Esophagus (tissue), 2 donors: ENCODE data around the gene IL1RL1. TPM values are rescaled to one million over a fixed set of nuclear protein-coding genes. Genes with fewer than 3 reads are reported as not detected.

Experiments used
- H3K27ac ChIP-seq, 2 donors: one replicate each; pipeline ENCODE4 v1.5.1; 2013; ENCODE audit warnings: low read depth in 2 of 2, mild to moderate bottlenecking in 2 of 2, inconsistent platforms in 1 of 2, low read length in 1 of 2, moderate library complexity in 1 of 2
- H3K27me3 ChIP-seq, 2 donors: one replicate each; pipeline ENCODE4 v1.6.1; 2013; ENCODE audit warnings: low read length in 2 of 2, control low read depth in 1 of 2, mild to moderate bottlenecking in 1 of 2; ENCODE audit not compliant: insufficient read depth in 2 of 2, control insufficient read depth in 1 of 2
- H3K36me3 ChIP-seq, 2 donors: one replicate each; pipeline ENCODE4 v1.6.1; 2013; ENCODE audit warnings: low read length in 1 of 2; ENCODE audit not compliant: control insufficient read depth in 2 of 2, insufficient read depth in 2 of 2
- H3K4me1 ChIP-seq, 2 donors: one replicate each; pipeline ENCODE4 v1.6.1; 2013; ENCODE audit warnings: low read length in 1 of 2; ENCODE audit not compliant: control insufficient read depth in 2 of 2, insufficient read depth in 2 of 2
- H3K4me3 ChIP-seq, 2 donors: one replicate each; pipeline ENCODE4 v1.5.1; 2013; ENCODE audit warnings: low read length in 2 of 2, mild to moderate bottlenecking in 2 of 2, low read depth in 1 of 2, moderate library complexity in 1 of 2
- H3K9me3 ChIP-seq, 2 donors: one replicate each; pipeline ENCODE4 v1.6.1; 2013; ENCODE audit warnings: mild to moderate bottlenecking in 2 of 2, low read depth in 1 of 2, low read length in 1 of 2, moderate library complexity in 1 of 2; ENCODE audit not compliant: control insufficient read depth in 2 of 2, insufficient read depth in 1 of 2
- WGBS, 2 donors: extraction: QIAGEN DNeasy Blood & Tissue Kit; methylation state at CpG; one replicate each; pipeline ENCODE4 v1.1.7; 2013; 5-methylcytosine and 5-hydroxymethylcytosine counted together
- polyA plus RNA-seq, 2 donors: library from polyadenylated mRNA; stranded (reverse); fragments of 200-250 nt; gene quantifications; one replicate each; pipeline ENCODE4 v1.2.3, GENCODE V29; 2013
- donor health status: healthy with polysubstance abuse.
- donor health status: Bipolar disorder and iron deficiency.

The IL1RL1 gene
- polyA plus RNA-seq, 2 donors: 0.18 to 0.44 TPM

DNA sequence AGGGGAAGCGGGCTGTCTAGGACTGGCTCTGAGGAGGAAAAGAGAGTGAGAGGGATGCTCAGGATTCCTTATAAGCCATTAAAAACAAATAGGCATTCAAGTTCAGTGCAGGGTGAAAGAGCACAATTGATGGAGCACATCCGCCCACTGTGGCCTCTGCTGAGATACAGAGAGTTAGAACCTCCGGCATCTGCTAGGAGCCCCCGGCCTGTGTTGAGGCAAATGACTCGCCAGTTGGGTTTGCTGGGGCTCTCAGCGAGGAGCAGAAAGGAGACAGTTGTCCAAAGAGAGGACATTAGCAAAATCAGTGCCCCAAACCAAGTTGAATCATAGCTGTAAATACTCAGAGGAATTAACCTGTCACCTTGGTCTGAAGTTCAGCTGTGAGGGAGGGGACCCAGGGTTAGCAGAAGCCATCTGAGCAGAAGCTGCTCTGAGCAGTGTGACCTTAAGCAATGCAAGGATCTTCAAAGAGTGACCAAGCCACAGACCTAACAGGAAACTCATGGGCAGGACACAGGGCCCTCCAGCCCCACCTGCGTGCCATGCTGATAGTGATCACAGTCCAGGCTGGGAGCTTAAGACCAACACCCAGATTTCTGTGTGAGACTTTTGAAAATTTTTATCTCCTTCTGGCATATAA lies 88.3 kb downstream of the IL1RL1 start:
- H3K4me1 ChIP-seq: peaks cover 0 to 2% of the 10 kb centered on the region in 2 donors
- no peaks in the 10 kb centered on the region for H3K27me3 ChIP-seq
- no peaks in the 10 kb centered on the region for H3K9me3 ChIP-seq
- WGBS, 2 donors: 84 to 87% methylated on average over 7 of the region's 7 CpGs
- H3K4me3 ChIP-seq: no peak overlapping the region
- H3K27ac ChIP-seq: no peak overlapping the region
- no peaks in the 10 kb centered on the region for H3K36me3 ChIP-seq

DNA sequence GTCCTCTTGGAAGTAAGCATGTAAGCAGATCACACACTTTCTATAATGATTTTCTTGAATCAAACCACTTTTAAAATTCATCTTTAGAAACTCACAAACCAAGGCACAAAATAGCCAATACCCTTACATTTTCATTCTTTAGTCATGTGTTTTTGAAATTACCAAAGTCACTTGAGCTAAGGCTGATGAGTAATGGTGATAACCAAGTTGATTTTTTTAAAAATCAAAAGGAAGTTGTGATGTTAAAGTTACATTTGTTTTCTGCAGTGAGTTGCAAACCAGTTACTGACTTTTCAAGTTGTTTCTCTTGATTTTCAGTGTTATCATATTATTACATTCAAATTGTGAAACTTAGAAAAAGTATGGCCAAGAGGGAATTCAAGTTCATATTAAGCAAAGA lies 90.1 kb downstream of the IL1RL1 start:
- Histone ChIP-seq H3K27ac (no peak overlapping the region), H3K27me3 (no peaks in the 10 kb centered on the region), H3K36me3 (no peaks in the 10 kb centered on the region)

More for the DNA sequence above, 90.1 kb downstream of the IL1RL1 start:
- H3K9me3 ChIP-seq: no peaks in the 10 kb centered on the region
- no peak overlapping the region for H3K4me3 ChIP-seq
- peaks cover 0 to 2% of the 10 kb centered on the region in 2 donors for H3K4me1 ChIP-seq

Other genes with a start within 250 kb of the IL1RL1 start
- gene IL1R1, start 168.8 kb upstream of the IL1RL1 start, polyA plus RNA-seq: 10 to 100 TPM; 11.7 to 12.7 TPM
- 1 to 10 TPM; 5.0 to 6.1 TPM for gene IL1RL2, start 124.5 kb upstream of the IL1RL1 start, polyA plus RNA-seq
- under 1 TPM; 0.83 to 0.95 TPM for gene IL18R1, start 44.2 kb downstream of the IL1RL1 start, polyA plus RNA-seq
- 1 to 10 TPM in 1 of 2 donors, under 1 TPM in 1; 0.55 to 1.2 TPM for gene IL18RAP, start 111.6 kb downstream of the IL1RL1 start, polyA plus RNA-seq
- gene SLC9A4, start 161.7 kb downstream of the IL1RL1 start, polyA plus RNA-seq: 1 to 10 TPM; 1.8 to 2.0 TPM